NT2/D1 (cell line): ENCODE data around the gene TOP3A.
A peak's percentile ranks its signal among the peaks of the same experiment; 100 is the strongest.
"Not testable (repeated sequence)": the region's sequence is repeated elsewhere in the genome, so short reads cannot be mapped to it uniquely, and the experiment has no call there.

ENCODE experiments used
- DNase-seq: peaks from one replicate; pipeline ENCODE4 v3.0.0-alpha.2; 2011; ENCODE audit warnings: low read depth, low spot score
- H3K27me3 ChIP-seq: 2 replicates; pipeline ENCODE4 v1.6.0; 2011; ENCODE audit warnings: mild to moderate bottlenecking; ENCODE audit not compliant: insufficient read length, insufficient read depth
- H3K36me3 ChIP-seq: 2 replicates; pipeline ENCODE4 v1.6.1; 2011; ENCODE audit warnings: mild to moderate bottlenecking, low read length, mixed read lengths; ENCODE audit not compliant: insufficient read depth, insufficient read length
- H3K4me1 ChIP-seq: 2 replicates; pipeline ENCODE4 v1.5.1; 2011; ENCODE audit not compliant: insufficient read depth, insufficient read length
- H3K4me3 ChIP-seq: 2 replicates; pipeline ENCODE4 v1.5.1; 2011; ENCODE audit warnings: low read depth; ENCODE audit not compliant: insufficient read length
- H3K9ac ChIP-seq: 2 replicates; pipeline ENCODE4 v1.6.0; 2011; ENCODE audit warnings: low read depth; ENCODE audit not compliant: insufficient read length
- H3K9me3 ChIP-seq: 2 replicates; pipeline ENCODE4 v1.5.1; 2011; ENCODE audit warnings: mild to moderate bottlenecking, low read length; ENCODE audit not compliant: insufficient read depth
- SUZ12 ChIP-seq: IDR thresholded peaks from 2 replicates; pipeline ENCODE4 v1.6.1; 2011; ENCODE audit not compliant: insufficient read length, insufficient read depth; ENCODE audit errors: extremely low read depth
- YY1 ChIP-seq: IDR thresholded peaks from 2 replicates; pipeline ENCODE4 v1.6.1; 2011; ENCODE audit not compliant: insufficient read length, insufficient read depth
- ZNF274 ChIP-seq: IDR thresholded peaks from 2 replicates; pipeline ENCODE4 v1.6.1; 2011; ENCODE audit warnings: mild to moderate bottlenecking, low read depth, low read length

Gene TOP3A

DNA sequence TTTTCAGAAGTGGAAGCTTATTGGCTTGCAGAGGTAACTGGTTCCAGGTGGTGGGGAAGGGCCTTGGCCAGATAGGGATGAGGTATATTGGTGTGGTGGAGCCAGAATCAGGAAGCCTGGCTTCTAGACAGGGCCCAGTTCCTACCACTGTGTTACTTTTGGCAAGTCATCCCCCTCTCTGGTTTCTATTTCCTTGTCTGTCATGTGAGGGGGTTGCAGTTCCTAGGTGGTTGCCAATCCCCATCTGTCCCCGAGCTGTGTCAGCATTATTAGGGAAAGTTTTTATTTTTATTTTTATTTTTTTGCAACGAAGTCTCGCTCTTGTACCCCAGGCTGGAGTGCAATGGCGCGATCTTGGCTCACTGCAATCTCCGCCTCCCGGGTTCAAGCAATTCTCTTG, 3.3 kb upstream of the TOP3A start:
- no peaks in the 10 kb centered on the region for H3K27me3 ChIP-seq
- peaks cover 34% of the 10 kb centered on the region for H3K9me3 ChIP-seq
- H3K4me3 ChIP-seq: no peak overlapping the region
- TF ChIP-seq YY1: no peak
- no peak for TF ChIP-seq ZNF274
- no peak for TF ChIP-seq SUZ12
- H3K9ac ChIP-seq: no peak overlapping the region
- peaks cover 12% of the 10 kb centered on the region for H3K4me1 ChIP-seq
- DNase-seq: no peak
- peaks cover 70% of the 10 kb centered on the region for H3K36me3 ChIP-seq

DNA sequence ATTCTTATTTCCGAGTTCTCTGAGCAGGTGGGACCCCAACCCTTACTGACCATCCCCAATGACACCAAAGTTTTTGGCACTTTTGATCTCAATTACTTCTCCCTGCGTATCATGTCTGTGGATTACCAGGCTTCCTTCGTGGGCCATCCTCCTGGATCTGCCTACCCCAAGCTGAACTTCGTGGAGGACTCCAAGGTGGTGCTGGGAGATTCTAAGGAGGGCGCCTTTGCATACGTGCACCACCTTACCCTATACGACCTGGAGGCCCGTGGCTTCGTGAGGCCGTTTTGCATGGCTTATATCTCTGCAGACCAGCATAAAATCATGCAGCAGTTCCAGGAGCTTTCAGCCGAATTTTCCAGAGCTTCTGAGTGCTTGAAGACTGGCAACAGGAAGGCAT, 1.2 kb upstream of the TOP3A start:
- no peak for TF ChIP-seq SUZ12
- Histone ChIP-seq H3K27me3 (no peaks in the 10 kb centered on the region), H3K9me3 (peaks cover 34% of the 10 kb centered on the region), H3K4me3 (peak overlapping the region; percentile 94), H3K9ac (peak overlapping the region; percentile 83), H3K4me1 (peaks cover 12% of the 10 kb centered on the region), H3K36me3 (peaks cover 75% of the 10 kb centered on the region)
- DNase-seq: no peak

- peaks cover 12% of the 10 kb centered on the region for H3K4me1 ChIP-seq
- no peak for TF ChIP-seq ZNF274
- no peak for TF ChIP-seq YY1
- TF ChIP-seq SUZ12: no peak
- no peaks in the 10 kb centered on the region for H3K27me3 ChIP-seq
These were observed 748 bp upstream of the TOP3A start for GRCh38 chr17:18315562-18315922.

DNA sequence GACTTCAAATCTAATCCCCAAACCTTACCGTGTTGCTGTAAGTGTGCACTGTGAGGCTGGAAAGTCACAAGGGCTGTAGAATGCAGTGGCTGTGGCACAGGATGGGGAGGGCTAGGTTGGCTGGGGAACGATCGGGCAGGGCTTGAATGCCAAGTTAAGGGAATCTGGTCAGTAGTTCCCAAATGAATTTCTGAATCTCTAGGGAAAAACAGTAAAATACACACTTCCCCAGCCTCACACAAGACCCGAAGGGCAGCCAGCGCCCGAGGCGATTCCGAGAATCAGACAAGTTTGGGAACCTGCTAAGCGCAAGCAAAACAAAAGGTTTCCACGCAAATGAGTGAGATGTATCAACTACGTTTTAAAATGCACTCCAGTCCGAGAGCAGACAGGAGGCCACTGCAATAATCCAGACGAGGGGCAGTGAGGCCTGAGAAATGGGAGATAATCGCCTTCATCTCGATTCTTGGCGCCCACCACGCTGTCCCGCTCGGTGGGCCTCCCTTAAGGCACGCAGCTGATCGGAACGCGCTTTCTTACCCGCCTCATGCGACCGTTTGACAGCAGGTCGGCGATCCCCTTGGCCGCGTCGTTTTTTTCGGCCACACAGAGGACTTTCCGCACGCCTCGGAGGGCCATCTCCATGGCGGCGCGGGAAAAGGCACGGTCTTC, 599 bp downstream of the TOP3A start:
- Histone ChIP-seq H3K9me3 (peaks cover 34% of the 10 kb centered on the region), H3K4me3 (peak overlapping the region; percentile 94), H3K36me3 (peaks cover 69% of the 10 kb centered on the region), H3K4me1 (peaks cover 10% of the 10 kb centered on the region), H3K9ac (peak overlapping the region; percentile 97), H3K27me3 (no peaks in the 10 kb centered on the region)
- TF ChIP-seq ZNF274: no peak
- TF ChIP-seq YY1: no peak
- TF ChIP-seq SUZ12: no peak
- DNase-seq: no peak

More at GRCh38 chr17:18315562-18315922, 748 bp upstream of the TOP3A start:
- H3K9ac ChIP-seq: peak overlapping the region; percentile 83
- peaks cover 75% of the 10 kb centered on the region for H3K36me3 ChIP-seq
- H3K9me3 ChIP-seq: peaks cover 34% of the 10 kb centered on the region
- H3K4me3 ChIP-seq: peak overlapping the region; percentile 94
- DNase-seq: no peak

- peaks cover 5% of the 10 kb centered on the region; the same call in 1 of the 2 replicates for H3K9me3 ChIP-seq
- TF ChIP-seq YY1: no peak
- no peak for TF ChIP-seq ZNF274
- TF ChIP-seq SUZ12: no peak
- H3K36me3 ChIP-seq: peaks cover 82% of the 10 kb centered on the region
- H3K4me3 ChIP-seq: no peak overlapping the region
- H3K27me3 ChIP-seq: no peaks in the 10 kb centered on the region
- H3K9ac ChIP-seq: no peak overlapping the region
- H3K4me1 ChIP-seq: no peaks in the 10 kb centered on the region
- no peak for DNase-seq
These were observed 5.6 kb downstream of the TOP3A start for GRCh38 chr17:18309202-18309601.

DNA sequence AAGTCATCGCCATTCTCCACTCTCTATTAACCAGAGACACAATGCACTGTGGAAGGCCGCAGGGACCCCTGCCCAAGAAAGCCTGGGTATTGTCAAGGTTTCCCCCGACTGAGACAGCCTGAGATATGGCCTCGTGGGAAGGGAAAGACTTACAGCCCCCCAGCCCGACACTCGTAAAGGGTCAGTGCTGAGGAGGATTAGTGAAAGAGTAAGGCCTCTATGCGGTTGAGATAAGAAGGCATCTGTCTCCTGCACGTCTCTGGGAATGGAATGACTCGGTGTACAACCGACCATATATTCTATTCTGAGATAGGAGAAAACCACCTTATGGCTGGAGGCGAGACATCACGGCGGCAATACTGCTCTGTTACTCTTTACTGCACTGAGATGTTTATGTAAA, 11.6 kb downstream of the TOP3A start:
- H3K27me3 ChIP-seq, H3K9ac ChIP-seq, H3K4me3 ChIP-seq, H3K9me3 ChIP-seq, DNase-seq, H3K4me1 ChIP-seq: not testable (repeated sequence)
- H3K36me3 ChIP-seq: peaks cover 84% of the 10 kb centered on the region

GRCh38 chr17:18300725-18301480, 13.9 kb downstream of the TOP3A start:
- H3K27me3 ChIP-seq: no peaks in the 10 kb centered on the region
- DNase-seq: no peak
- H3K9me3 ChIP-seq: no peaks in the 10 kb centered on the region; the same call in 1 of the 2 replicates
- H3K4me1 ChIP-seq: no peaks in the 10 kb centered on the region
- H3K9ac ChIP-seq: no peak overlapping the region
- peaks cover 73% of the 10 kb centered on the region for H3K36me3 ChIP-seq
- no peak for TF ChIP-seq ZNF274
- TF ChIP-seq YY1: no peak
- TF ChIP-seq SUZ12: no peak
- H3K4me3 ChIP-seq: no peak overlapping the region

DNA sequence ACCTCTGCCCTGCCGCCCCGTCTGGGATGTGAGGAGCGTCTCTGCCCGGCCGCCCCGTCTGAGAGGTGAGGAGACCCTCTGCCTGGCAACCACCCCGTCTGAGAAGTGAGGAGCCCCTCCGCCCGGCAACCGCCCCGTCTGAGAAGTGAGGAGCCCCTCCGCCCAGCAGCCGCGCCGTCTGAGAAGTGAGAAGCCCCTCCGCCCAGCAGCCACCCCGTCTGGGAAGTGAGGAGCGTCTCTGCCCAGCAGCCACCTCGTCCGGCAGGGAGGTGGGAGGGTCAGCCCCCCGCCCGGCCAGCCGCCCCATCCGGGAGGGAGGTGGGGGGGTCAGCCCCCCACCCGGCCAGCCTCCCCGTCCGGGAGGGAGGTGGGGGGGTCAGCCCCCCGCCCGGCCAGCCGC, 16.7 kb downstream of the TOP3A start:
- DNase-seq, H3K9me3 ChIP-seq, H3K9ac ChIP-seq, H3K27me3 ChIP-seq, H3K4me3 ChIP-seq, H3K4me1 ChIP-seq: not testable (repeated sequence)
- H3K36me3 ChIP-seq: peaks cover 71% of the 10 kb centered on the region
